GM12865 (cell line): ENCODE results near the gene DDX31.

Experiments
- DNase-seq: peaks from one replicate; pipeline ENCODE4 v3.0.0; 2010; ENCODE audit warnings: low read depth
- H3K4me3 ChIP-seq: 2 replicates; pipeline ENCODE4 v1.5.1; 2011; ENCODE audit warnings: mild to moderate bottlenecking, low read depth, low read length, control low read depth
- TF ChIP-seq, protein P1 (sequence below): IDR thresholded peaks from 2 replicates; pipeline ENCODE4 v1.5.1; 2011; ENCODE audit warnings: low read length, control low read depth, low read depth, inconsistent platforms; ENCODE audit not compliant: insufficient read depth; ENCODE audit errors: missing control alignments

The DDX31 gene

DNA sequence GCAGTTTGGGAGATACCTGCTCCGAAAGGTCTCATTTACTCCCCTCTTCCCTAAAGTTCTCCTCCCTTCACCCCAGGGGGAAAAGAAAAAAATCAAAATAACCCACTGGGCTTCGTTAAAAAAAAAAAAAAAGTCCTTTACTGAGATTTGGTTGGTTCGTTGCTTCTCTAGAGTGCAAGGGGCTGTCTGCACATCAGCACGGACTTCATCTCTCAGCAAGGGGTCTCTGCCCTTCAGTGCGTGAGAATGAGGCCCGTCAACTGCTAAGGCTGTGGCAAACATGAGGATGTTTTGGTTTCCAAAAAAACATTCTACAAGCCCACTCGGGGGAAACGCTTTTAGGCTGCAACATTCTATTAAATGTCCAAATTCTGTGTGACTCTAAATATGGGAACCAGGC is 77.3 kb downstream of the DDX31 start:
- H3K4me3 ChIP-seq, result no peak overlapping the region
- DNase-seq, result no peak
- TF ChIP-seq, protein P1, sequence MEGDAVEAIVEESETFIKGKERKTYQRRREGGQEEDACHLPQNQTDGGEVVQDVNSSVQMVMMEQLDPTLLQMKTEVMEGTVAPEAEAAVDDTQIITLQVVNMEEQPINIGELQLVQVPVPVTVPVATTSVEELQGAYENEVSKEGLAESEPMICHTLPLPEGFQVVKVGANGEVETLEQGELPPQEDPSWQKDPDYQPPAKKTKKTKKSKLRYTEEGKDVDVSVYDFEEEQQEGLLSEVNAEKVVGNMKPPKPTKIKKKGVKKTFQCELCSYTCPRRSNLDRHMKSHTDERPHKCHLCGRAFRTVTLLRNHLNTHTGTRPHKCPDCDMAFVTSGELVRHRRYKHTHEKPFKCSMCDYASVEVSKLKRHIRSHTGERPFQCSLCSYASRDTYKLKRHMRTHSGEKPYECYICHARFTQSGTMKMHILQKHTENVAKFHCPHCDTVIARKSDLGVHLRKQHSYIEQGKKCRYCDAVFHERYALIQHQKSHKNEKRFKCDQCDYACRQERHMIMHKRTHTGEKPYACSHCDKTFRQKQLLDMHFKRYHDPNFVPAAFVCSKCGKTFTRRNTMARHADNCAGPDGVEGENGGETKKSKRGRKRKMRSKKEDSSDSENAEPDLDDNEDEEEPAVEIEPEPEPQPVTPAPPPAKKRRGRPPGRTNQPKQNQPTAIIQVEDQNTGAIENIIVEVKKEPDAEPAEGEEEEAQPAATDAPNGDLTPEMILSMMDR, result no peak

DNA sequence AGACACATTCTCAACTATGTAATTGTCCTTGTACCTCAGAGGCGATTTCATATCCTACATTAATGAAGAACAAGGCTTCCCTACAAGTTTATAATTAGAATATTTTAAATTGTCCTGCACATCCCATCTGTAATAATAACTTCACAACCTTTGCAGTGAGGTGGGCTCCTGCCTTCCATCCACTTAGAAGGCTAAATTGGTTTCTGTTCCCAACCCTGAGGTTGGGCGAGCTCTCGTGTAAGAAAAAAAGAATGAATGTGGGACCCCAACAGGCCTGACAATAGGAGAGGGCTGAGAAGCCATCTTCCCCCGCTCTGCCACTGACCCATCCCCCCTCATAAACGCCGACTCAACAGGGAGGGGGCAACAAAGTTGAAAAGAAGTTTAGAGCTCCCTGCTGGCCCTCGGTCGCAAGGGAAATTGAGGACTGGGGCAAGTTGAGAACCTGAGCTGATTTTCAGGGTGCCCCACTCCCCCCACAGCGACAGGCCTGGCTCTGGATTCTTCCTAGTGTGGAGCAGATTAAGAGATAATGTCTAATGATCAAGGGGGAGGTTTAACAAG is 78.0 kb downstream of the DDX31 start:
- no peak for DNase-seq
- TF ChIP-seq, protein P1, result no peak
- no peak overlapping the region for H3K4me3 ChIP-seq

GRCh38 chr9:132591244-132591643 is 78.5 kb downstream of the DDX31 start:
- DNase-seq, result no peak
- no peak overlapping the region for H3K4me3 ChIP-seq
- TF ChIP-seq, protein P1, result no peak

DNA sequence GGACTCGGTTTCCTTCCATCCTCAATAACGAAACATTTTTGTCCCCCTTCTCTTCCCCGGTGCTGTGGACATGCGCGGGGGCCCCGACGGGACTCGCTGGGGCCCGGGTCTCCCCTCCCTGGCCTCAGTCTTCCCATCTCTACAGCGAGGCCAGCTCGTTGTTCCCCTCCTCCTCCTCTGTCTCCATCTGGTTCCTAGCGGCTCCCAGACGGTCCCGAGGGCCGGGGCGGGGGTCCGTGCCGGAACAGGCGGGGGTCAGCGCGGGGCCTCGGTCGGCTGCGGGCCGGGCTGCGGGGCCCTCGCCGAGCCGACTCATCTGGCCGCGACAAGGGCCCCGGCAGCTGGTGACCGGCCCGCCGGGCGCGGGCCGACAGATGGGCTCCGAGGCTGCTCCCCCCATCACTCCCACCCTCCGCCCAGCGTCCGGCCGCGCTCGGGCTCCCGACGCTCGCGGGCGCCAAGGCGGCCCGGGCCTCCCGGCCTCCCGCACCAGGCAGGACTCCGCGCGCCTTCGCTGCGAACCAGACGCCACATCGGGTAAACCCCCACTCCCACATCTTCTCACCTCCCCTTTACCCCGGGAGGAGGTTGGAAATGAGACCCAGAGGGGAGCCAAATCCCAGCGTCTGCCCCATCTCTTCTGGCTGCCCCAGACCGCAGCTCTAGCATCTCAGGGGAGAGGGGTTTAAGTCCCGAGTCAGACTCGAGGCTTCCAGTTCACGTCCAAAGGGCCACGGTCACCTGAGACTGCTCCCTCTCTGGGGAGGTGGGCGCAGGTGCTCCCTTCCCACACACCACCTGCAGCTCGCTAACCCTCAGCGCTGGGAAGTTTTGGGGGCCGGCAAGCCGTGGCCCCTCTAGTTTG is 79.2 kb downstream of the DDX31 start:
- TF ChIP-seq, protein P1, result no peak
- DNase-seq, result no peak
- no peak overlapping the region for H3K4me3 ChIP-seq

DNA sequence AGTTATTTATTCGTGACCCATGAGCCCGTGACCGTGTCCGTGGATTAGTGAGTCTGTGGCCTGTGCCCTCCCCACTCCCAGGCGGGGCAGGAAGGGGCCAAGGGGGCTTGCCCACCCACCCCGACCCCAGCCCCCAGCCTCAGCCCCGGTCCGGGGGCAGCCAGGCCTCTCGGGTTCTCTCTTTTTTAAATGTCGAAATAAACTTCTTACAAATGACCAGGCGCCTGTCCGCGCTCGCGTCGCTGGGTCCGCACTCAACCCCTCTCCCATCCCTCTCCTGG is 79.8 kb downstream of the DDX31 start:
- no peak for DNase-seq
- no peak overlapping the region for H3K4me3 ChIP-seq
- TF ChIP-seq, protein P1, result no peak

- TF ChIP-seq, protein P1, result no peak
- H3K4me3 ChIP-seq, result no peak overlapping the region
- DNase-seq, result no peak
Observed at GRCh38 chr9:132589148-132590036, 80.4 kb downstream of the DDX31 start.
